Fibroblast of lung (primary cell): ENCODE data around the gene GRIN1.
"Not testable (repeated sequence)": the region's sequence is repeated elsewhere in the genome, so short reads cannot be mapped to it uniquely, and the experiment has no call there.

Source experiments
- EZH2 ChIP-seq: IDR thresholded peaks from 2 replicates; pipeline ENCODE4 v1.5.1; 2012; ENCODE audit warnings: low read length, control low read depth, mild to moderate bottlenecking; ENCODE audit errors: missing control alignments
- TF ChIP-seq, protein P1 (sequence below), 2 donors: IDR thresholded peaks in 1 of 2; conservative IDR thresholded peaks in 1 of 2; 1 replicate in 1 of 2; 2 replicates in 1 of 2; pipeline ENCODE4 v1.5.1; 2011 to 2012; ENCODE audit warnings: low read length in 2 of 2, control low read depth in 1 of 2, inconsistent platforms in 1 of 2, low read depth in 1 of 2, mild to moderate bottlenecking in 1 of 2

- TF ChIP-seq, protein P1, sequence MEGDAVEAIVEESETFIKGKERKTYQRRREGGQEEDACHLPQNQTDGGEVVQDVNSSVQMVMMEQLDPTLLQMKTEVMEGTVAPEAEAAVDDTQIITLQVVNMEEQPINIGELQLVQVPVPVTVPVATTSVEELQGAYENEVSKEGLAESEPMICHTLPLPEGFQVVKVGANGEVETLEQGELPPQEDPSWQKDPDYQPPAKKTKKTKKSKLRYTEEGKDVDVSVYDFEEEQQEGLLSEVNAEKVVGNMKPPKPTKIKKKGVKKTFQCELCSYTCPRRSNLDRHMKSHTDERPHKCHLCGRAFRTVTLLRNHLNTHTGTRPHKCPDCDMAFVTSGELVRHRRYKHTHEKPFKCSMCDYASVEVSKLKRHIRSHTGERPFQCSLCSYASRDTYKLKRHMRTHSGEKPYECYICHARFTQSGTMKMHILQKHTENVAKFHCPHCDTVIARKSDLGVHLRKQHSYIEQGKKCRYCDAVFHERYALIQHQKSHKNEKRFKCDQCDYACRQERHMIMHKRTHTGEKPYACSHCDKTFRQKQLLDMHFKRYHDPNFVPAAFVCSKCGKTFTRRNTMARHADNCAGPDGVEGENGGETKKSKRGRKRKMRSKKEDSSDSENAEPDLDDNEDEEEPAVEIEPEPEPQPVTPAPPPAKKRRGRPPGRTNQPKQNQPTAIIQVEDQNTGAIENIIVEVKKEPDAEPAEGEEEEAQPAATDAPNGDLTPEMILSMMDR (conservative IDR thresholded peaks at IDR 0.05 in 1 of 2, IDR thresholded peaks at IDR 0.05 in 1 of 2; ENCODE audit: low read depth in 1 of 2, low read length in 2 of 2), result not testable (repeated sequence)
- TF ChIP-seq EZH2, result not testable (repeated sequence)
These were observed 16.0 kb upstream of the GRIN1 start for GRCh38 chr9:137122796-137123467.
